Heart left ventricle (tissue), 16 donors: Measurements from ENCODE around the gene TMEM214. TPM values are rescaled to one million over a fixed set of nuclear protein-coding genes. Genes with fewer than 3 reads are reported as not detected.
A peak's percentile ranks its signal among the peaks of the same experiment; 100 is the strongest.

Experiments used
- ATAC-seq, 4 donors: fragments of 200-7000 bp; cut with Tn5 transposase; one replicate each; pipeline ENCODE4 v1.9.1; 2020 to 2022; ENCODE audit warnings: moderate library complexity in 4 of 4, mild to moderate bottlenecking in 3 of 4, moderate number of reproducible peaks in 1 of 4
- DNase-seq, 5 donors: peaks; one replicate each; pipeline ENCODE4 v3.0.0-alpha.2; 2020
- H3K27ac ChIP-seq, 12 donors: fragments of 200-600 bp; sonication (generic) in 4 of 12; one replicate each; pipeline versions ENCODE4 v1.5.0 to v1.8.0; 2016 to 2022; ENCODE audit warnings: mild to moderate bottlenecking in 2 of 12
- H3K27me3 ChIP-seq, 9 donors: fragments of 200-600 bp; sonication (generic) in 2 of 9; one replicate each; pipeline versions ENCODE4 v1.5.1 to v1.8.0; 2016 to 2022; ENCODE audit warnings: mild to moderate bottlenecking in 3 of 9
- H3K36me3 ChIP-seq, 9 donors: fragments of 200-600 bp; sonication (generic) in 2 of 9; one replicate each; pipeline versions ENCODE4 v1.5.0 to v1.8.0; 2018 to 2022; ENCODE audit warnings: mild to moderate bottlenecking in 2 of 9
- H3K4me1 ChIP-seq, 12 donors: fragments of 200-600 bp; sonication (generic) in 4 of 12; one replicate each; pipeline versions ENCODE4 v1.5.0 to v1.8.0; 2016 to 2022; ENCODE audit warnings: mild to moderate bottlenecking in 3 of 12
- H3K4me3 ChIP-seq, 12 donors: fragments of 200-600 bp; sonication (generic) in 4 of 12; one replicate each; pipeline versions ENCODE4 v1.5.0 to v1.8.0; 2017 to 2022; ENCODE audit warnings: mild to moderate bottlenecking in 9 of 12, moderate library complexity in 4 of 12
- H3K9me3 ChIP-seq, 12 donors: fragments of 200-600 bp; sonication (generic) in 4 of 12; one replicate each; pipeline versions ENCODE4 v1.5.0 to v1.8.0; 2016 to 2022; ENCODE audit warnings: mild to moderate bottlenecking in 1 of 12
- POLR2A ChIP-seq, 2 donors: fragments of 450-650 bp; IDR thresholded peaks; one replicate each; pipeline ENCODE4 v1.6.1; 2017; ENCODE audit warnings: antibody characterized with exemption in 2 of 2, mild to moderate bottlenecking in 2 of 2, moderate library complexity in 2 of 2
- WGBS, 4 donors: extraction: QIAGEN DNeasy Blood & Tissue Kit in 2 of 4; methylation state at CpG; one replicate each; pipeline versions ENCODE4 v1.1.5 to v1.1.7; 2013 to 2018; 5-methylcytosine and 5-hydroxymethylcytosine counted together
- intact Hi-C, 10 donors: fragments of 100-400 bp; cut with DNase I; formaldehyde crosslinking; loops; one replicate each; pipeline versions ENCODE4 v1.11.1 to v1.14.2; 2022
- long read RNA-seq, 3 donors: library from polyadenylated mRNA; unstranded; transcript quantifications; one replicate each; pipeline ENCODE4 v2.0.0, GENCODE V29; 2020 to 2021
- polyA plus RNA-seq, 2 donors: library from polyadenylated mRNA; stranded (reverse); fragments of 200-250 nt; gene quantifications; one replicate each; pipeline ENCODE4 v1.2.3, GENCODE V29; 2013
- total RNA-seq, 9 donors: library from RNA; depleted of rRNA in 2 of 9; stranded (reverse); fragments of >200 nt in 2 of 9; fragmentation: NEBNext Ultra II Directional in 3 of 9; extraction: Animal tissue kit (Norgen Biotek cat#: 25700) in 3 of 9; gene quantifications; one replicate each; pipeline versions ENCODE4 v1.1.0 to v1.2.4, GENCODE V29; 2016 to 2023
- TF ChIP-seq, protein P1 (sequence below), 12 donors: fragments of 200-600 bp; sonication (generic) in 4 of 12; IDR thresholded peaks; one replicate each; pipeline versions ENCODE4 v1.5.0 to v1.8.0; 2018 to 2022; ENCODE audit warnings: antibody characterized with exemption in 12 of 12, mild to moderate bottlenecking in 5 of 12
- donor health status: ischemic (EF 13 %, LVEDD 7.1; RV severe dilation, severe dysfunction).
- donor health status: healthy with polysubstance abuse.
- donor health status: DM: no; HTN: yes; CAD: no.
- donor health status: DM: no; HTN: no; CAD: no.
- donor health status: ischemic (EF 25% LVEDD 6.9; RV normal size, moderate dysfunction).
- donor health status: ischemic (EF 25% LVEDD 5.7; RV mildly dilated, moderate dysfunction).
- donor health status: healthy.
- donor health status: DM: yes; HTN: yes; CAD: no.
- donor health status: ischemic (EF 35%, LVEDD 5.7; RV mildly dilated, moderate dysfunction).
- donor health status: nonischemic (EF 11% LVEDD 7.7; RV severe dilation, severe dysfunction).
- donor health status: DM: yes; HTN: yes; CAD: no.
- donor health status: PGD.
- donor health status: ischemic (EF 29% LVEDD 5.4; RV normal size, mild dysfunction).
- donor health status: nonischemic (EF 23%, LVEDD 6.1; RV moderate dilation, normal function).

Gene TMEM214, protein sequence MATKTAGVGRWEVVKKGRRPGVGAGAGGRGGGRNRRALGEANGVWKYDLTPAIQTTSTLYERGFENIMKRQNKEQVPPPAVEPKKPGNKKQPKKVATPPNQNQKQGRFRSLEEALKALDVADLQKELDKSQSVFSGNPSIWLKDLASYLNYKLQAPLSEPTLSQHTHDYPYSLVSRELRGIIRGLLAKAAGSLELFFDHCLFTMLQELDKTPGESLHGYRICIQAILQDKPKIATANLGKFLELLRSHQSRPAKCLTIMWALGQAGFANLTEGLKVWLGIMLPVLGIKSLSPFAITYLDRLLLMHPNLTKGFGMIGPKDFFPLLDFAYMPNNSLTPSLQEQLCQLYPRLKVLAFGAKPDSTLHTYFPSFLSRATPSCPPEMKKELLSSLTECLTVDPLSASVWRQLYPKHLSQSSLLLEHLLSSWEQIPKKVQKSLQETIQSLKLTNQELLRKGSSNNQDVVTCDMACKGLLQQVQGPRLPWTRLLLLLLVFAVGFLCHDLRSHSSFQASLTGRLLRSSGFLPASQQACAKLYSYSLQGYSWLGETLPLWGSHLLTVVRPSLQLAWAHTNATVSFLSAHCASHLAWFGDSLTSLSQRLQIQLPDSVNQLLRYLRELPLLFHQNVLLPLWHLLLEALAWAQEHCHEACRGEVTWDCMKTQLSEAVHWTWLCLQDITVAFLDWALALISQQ
- total RNA-seq (10 to 100 TPM; 18.3 to 58.0 (median 31.6) TPM), polyA plus RNA-seq (10 to 100 TPM; 27.4 to 57.0 TPM)
- long read RNA-seq, donor 1, partial matches to known transcripts, result 3 of 22 reads
- long read RNA-seq, donor 1, other reads (novel, unspliced or antisense), result 16 of 22 reads
- long read RNA-seq, donor 2, partial matches to known transcripts, result 12 of 18 reads
- long read RNA-seq, donor 2, other reads (novel, unspliced or antisense), result 5 of 18 reads
- long read RNA-seq, donor 3, partial matches to known transcripts, result 1 of 28 reads
- long read RNA-seq, donor 3, other reads (novel, unspliced or antisense), result 24 of 28 reads

DNA sequence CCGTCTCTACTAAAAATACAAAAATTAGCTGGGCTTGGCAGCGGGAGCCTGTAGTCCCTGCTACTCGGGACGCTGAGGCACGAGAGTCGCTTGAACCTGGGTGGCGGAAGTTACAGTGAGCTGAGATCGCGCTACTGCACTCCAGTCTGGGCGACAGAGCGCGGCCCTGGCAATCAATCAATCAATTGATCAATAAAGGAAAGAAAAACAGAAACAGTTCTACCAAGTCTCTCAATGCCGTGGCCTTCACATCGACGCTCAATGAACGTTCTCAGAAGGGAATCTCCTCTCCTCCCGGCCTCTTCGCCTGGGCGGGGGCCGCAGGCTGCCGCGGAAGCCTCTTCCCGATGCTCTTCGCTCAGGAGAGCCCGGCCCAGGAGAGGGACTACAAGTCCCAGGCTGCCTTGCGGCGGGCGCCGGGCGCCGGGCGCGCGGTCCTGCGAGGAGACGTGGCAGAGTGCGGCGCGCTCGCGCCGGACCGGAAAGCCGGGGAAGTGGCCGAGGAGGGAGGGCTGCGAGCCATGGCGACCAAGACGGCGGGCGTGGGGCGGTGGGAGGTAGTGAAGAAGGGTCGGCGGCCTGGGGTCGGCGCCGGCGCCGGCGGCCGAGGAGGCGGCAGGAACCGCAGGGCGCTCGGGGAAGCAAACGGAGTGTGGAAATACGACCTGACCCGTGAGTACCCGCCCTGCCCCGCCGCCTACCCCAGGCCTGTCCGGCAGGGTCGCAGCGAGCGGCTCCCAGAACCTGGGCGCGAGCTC, at the start of gene TMEM214:
Gene TMEM214 (plus strand): TSS at position 471 of the 758 bp plus-strand sequence. CDS start 51 bp downstream, at position 522.
- peaks cover 0 to 29% (median 17%) of the 10 kb centered on the region in 12 donors for H3K4me1 ChIP-seq
- no peaks in the 10 kb centered on the region for H3K27me3 ChIP-seq
- WGBS, 4 donors, result 0 to 1% (median 0%) methylated on average over 50 to 76 of the region's 76 CpGs
- intact Hi-C loops, result loop anchor here in 9 of 10 donors (1.0 to 10.0 kb wide), 6 partner anchors 18 to 180 kb away; partner anchors contain the start of genes KHK (in 5 of the 9), ATRAID (in 1 of the 9), OST4 (in 1 of the 9) and SLC5A6 (in 1 of the 9)
- ATAC-seq (peak; percentile 93 to 99 (median 98)), DNase-seq (peak; percentile 91 to 96 (median 92))
- TF ChIP-seq POLR2A (IDR thresholded peaks at IDR 0.05), result peak in 1 of 2 donors; percentile 86
- TF ChIP-seq, protein P1, sequence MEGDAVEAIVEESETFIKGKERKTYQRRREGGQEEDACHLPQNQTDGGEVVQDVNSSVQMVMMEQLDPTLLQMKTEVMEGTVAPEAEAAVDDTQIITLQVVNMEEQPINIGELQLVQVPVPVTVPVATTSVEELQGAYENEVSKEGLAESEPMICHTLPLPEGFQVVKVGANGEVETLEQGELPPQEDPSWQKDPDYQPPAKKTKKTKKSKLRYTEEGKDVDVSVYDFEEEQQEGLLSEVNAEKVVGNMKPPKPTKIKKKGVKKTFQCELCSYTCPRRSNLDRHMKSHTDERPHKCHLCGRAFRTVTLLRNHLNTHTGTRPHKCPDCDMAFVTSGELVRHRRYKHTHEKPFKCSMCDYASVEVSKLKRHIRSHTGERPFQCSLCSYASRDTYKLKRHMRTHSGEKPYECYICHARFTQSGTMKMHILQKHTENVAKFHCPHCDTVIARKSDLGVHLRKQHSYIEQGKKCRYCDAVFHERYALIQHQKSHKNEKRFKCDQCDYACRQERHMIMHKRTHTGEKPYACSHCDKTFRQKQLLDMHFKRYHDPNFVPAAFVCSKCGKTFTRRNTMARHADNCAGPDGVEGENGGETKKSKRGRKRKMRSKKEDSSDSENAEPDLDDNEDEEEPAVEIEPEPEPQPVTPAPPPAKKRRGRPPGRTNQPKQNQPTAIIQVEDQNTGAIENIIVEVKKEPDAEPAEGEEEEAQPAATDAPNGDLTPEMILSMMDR (IDR thresholded peaks at IDR 0.05), result peak in 2 of 12 donors; percentile 12 to 16
- H3K36me3 ChIP-seq, result peaks cover 0 to 47% (median 28%) of the 10 kb centered on the region in 9 donors
- no peaks in the 10 kb centered on the region for H3K9me3 ChIP-seq
- H3K4me3 ChIP-seq, result peak within 1 kb of the TSS; percentile 76 to 99 (median 94)
- peak within 1 kb of the TSS; percentile 59 to 92 (median 85) for H3K27ac ChIP-seq

DNA sequence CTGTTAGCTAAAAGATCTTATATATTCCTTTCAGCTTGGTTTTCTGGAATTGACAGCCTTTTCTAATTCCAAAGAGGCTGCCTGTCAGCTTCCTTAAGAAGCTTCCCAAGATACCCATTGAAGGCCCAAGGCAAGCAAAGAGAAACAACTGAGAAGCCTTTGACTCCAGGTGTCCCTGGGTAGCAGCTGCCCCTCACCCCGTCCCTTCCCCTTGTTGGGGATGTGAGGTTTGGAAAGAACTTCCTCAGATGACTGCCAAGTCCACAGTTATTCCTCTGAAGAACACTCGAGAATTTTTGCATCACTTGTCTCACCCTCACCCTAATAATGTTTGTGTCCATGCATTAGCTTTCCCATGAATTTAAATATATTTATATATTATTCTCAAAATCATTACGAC, 49.0 kb upstream of the TMEM214 start:
- Histone ChIP-seq H3K4me1 (peaks cover 0 to 24% (median 16%) of the 10 kb centered on the region in 12 donors), H3K27me3 (no peaks in the 10 kb centered on the region), H3K9me3 (no peaks in the 10 kb centered on the region), H3K27ac (no peak overlapping the region), H3K36me3 (peaks cover 0 to 2% (median 0%) of the 10 kb centered on the region in 9 donors), H3K4me3 (no peak overlapping the region)
- TF ChIP-seq POLR2A (IDR thresholded peaks at IDR 0.05), result no peak
- TF ChIP-seq, protein P1 (IDR thresholded peaks at IDR 0.05), result no peak
- WGBS, 4 donors, result 75 to 80% (median 77%) methylated on average over 3 of the region's 3 CpGs
- intact Hi-C loops, result loop anchor here in 1 of 10 donors (5.0 kb wide), 1 partner anchor 34 kb away; no protein-coding TSS in a partner anchor
- DNase-seq, result no peak
- no peak for ATAC-seq

DNA sequence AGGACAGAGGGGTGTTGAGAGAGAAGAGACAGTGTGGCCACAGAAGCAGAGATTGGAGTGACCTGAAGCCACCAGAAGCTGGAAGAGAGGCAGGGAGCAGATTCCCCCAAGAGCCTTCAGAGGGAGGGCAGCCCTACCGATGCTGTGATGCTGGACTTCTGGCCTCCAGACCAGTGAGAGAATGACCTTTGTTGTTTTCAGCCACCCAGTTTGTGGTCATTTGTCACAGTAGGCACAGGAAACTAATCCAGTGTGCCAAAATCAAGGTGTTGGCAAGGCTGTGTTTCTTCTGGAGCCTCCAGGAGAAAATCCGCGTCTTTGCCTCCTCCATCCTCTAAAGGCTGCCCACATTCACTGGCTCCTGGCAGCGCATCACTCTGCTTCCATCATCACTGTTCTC, 47.0 kb upstream of the TMEM214 start:
- peaks cover 0 to 19% (median 11%) of the 10 kb centered on the region in 12 donors for H3K4me1 ChIP-seq
- no peak for DNase-seq
- peaks cover 0 to 2% (median 0%) of the 10 kb centered on the region in 9 donors for H3K36me3 ChIP-seq
- TF ChIP-seq POLR2A (IDR thresholded peaks at IDR 0.05), result no peak
- TF ChIP-seq, protein P1 (IDR thresholded peaks at IDR 0.05), result no peak
- H3K4me3 ChIP-seq, result no peak overlapping the region
- ATAC-seq, result no peak
- 89 to 94% (median 93%) methylated on average over 4 of the region's 4 CpGs for WGBS, 4 donors
- intact Hi-C loops, result no loop called here
- no peak overlapping the region for H3K27ac ChIP-seq
- H3K9me3 ChIP-seq, result no peaks in the 10 kb centered on the region
- H3K27me3 ChIP-seq, result no peaks in the 10 kb centered on the region
